Measurements from ENCODE around the gene GDNF. TPM values are rescaled to one million over a fixed set of nuclear protein-coding genes. Genes with fewer than 3 reads are reported as not detected.
"Not testable (repeated sequence)": the region's sequence is repeated elsewhere in the genome, so short reads cannot be mapped to it uniquely, and the experiment has no call there.

GDNF gene
- total and polyA plus RNA-seq, 5 donors from 2014 or later, result not detected

- H3K36me3 ChIP-seq (ENCODE audit: control insufficient read depth, insufficient read depth, low read length), result no peaks in the 10 kb centered on the region
- H3K27ac Mint-ChIP-seq, result no peak overlapping the region
- peaks cover 9% of the 10 kb centered on the region for H3K27me3 Mint-ChIP-seq
- H3K4me3 ChIP-seq (ENCODE audit: low read depth, low read length), result no peak overlapping the region
- H3K9me3 Mint-ChIP-seq, result peaks cover 0 to 14% (median 3%) of the 10 kb centered on the region in 7 donors
- H3K27ac ChIP-seq (ENCODE audit: insufficient read depth, low read length, poor library complexity, severe bottlenecking), result no peak overlapping the region
- DNase-seq, result no peak
- no peaks in the 10 kb centered on the region for H3K4me1 ChIP-seq (ENCODE audit: control insufficient read depth, insufficient read depth, low read length, poor library complexity, severe bottlenecking)
- H3K9me3 ChIP-seq (ENCODE audit: control insufficient read depth in 2 of 2, low read length in 2 of 2), result no peaks in the 10 kb centered on the region
- ATAC-seq (ENCODE audit: low read depth in 2 of 2), result no peak
- no peaks in the 10 kb centered on the region for H3K4me1 Mint-ChIP-seq
- no peak overlapping the region for H3K4me3 Mint-ChIP-seq
- H3K36me3 Mint-ChIP-seq, result no peaks in the 10 kb centered on the region
- H3K27me3 ChIP-seq (ENCODE audit: control insufficient read depth, insufficient read depth, low read length), result no peaks in the 10 kb centered on the region
These were observed 52.1 kb downstream of the GDNF start for GRCh38 chr5:37787742-37788141.

GRCh38 chr5:37786862-37787519 is 52.9 kb downstream of the GDNF start:
- peaks cover 0 to 9% (median 2%) of the 10 kb centered on the region in 7 donors for H3K9me3 Mint-ChIP-seq
- H3K36me3 Mint-ChIP-seq, result no peaks in the 10 kb centered on the region
- DNase-seq, result no peak
- Histone ChIP-seq H3K27me3 (ENCODE audit: control insufficient read depth, insufficient read depth, low read length) (no peaks in the 10 kb centered on the region), H3K9me3 (ENCODE audit: control insufficient read depth in 2 of 2, low read length in 2 of 2) (no peaks in the 10 kb centered on the region), H3K4me3 (ENCODE audit: low read depth, low read length) (no peak overlapping the region), H3K4me1 (ENCODE audit: control insufficient read depth, insufficient read depth, low read length, poor library complexity, severe bottlenecking) (no peaks in the 10 kb centered on the region), H3K27ac (ENCODE audit: insufficient read depth, low read length, poor library complexity, severe bottlenecking) (no peak overlapping the region), H3K36me3 (ENCODE audit: control insufficient read depth, insufficient read depth, low read length) (no peaks in the 10 kb centered on the region)
- no peak overlapping the region for H3K4me3 Mint-ChIP-seq
- peaks cover 9% of the 10 kb centered on the region for H3K27me3 Mint-ChIP-seq
- ATAC-seq (ENCODE audit: low read depth in 2 of 2), result no peak
- no peaks in the 10 kb centered on the region for H3K4me1 Mint-ChIP-seq
- no peak overlapping the region for H3K27ac Mint-ChIP-seq

- H3K36me3 ChIP-seq (ENCODE audit: control insufficient read depth, insufficient read depth, low read length), result no peaks in the 10 kb centered on the region
- DNase-seq (no peak), ATAC-seq (ENCODE audit: low read depth in 2 of 2) (no peak)
- no peak overlapping the region for H3K27ac ChIP-seq (ENCODE audit: insufficient read depth, low read length, poor library complexity, severe bottlenecking)
- Mint-ChIP-seq H3K27ac (no peak overlapping the region), H3K4me3 (no peak overlapping the region), H3K4me1 (no peaks in the 10 kb centered on the region), H3K27me3 (peaks cover 9% of the 10 kb centered on the region), H3K36me3 (no peaks in the 10 kb centered on the region), H3K9me3 (peaks cover 0 to 5% (median 0%) of the 10 kb centered on the region in 7 donors)
- no peaks in the 10 kb centered on the region for H3K27me3 ChIP-seq (ENCODE audit: control insufficient read depth, insufficient read depth, low read length)
- no peak overlapping the region for H3K4me3 ChIP-seq (ENCODE audit: low read depth, low read length)
- H3K4me1 ChIP-seq (ENCODE audit: control insufficient read depth, insufficient read depth, low read length, poor library complexity, severe bottlenecking), result no peaks in the 10 kb centered on the region
- no peaks in the 10 kb centered on the region for H3K9me3 ChIP-seq (ENCODE audit: control insufficient read depth in 2 of 2, low read length in 2 of 2)
These were observed 53.4 kb downstream of the GDNF start for GRCh38 chr5:37786416-37786815.

DNA sequence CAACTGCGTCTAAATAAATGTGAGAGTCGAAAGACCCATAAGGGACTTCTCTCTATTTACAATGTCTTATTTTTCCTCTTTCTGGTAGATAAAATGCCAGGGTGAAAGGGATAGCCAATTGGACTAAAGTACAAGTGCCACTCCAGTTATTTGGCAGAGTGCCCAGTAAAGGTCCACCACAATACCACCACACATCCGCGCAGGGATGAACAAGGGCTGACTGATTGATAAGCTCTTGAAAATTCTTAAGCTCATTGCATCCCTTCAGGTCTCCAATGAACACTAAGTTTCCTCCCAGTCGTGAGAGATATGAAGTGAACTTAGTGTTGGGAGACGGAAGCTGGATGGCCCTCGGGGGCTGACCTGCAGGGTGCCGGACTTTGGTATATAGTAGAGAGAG is 58.4 kb downstream of the GDNF start:
- H3K4me1 ChIP-seq (ENCODE audit: control insufficient read depth, insufficient read depth, low read length, poor library complexity, severe bottlenecking); H3K27me3 ChIP-seq (ENCODE audit: control insufficient read depth, insufficient read depth, low read length); H3K4me3 Mint-ChIP-seq; H3K27ac ChIP-seq (ENCODE audit: insufficient read depth, low read length, poor library complexity, severe bottlenecking); H3K36me3 Mint-ChIP-seq; H3K4me3 ChIP-seq (ENCODE audit: low read depth, low read length); H3K4me1 Mint-ChIP-seq; H3K36me3 ChIP-seq (ENCODE audit: control insufficient read depth, insufficient read depth, low read length); H3K27me3 Mint-ChIP-seq; ATAC-seq (ENCODE audit: low read depth in 2 of 2); DNase-seq; H3K9me3 ChIP-seq (ENCODE audit: control insufficient read depth in 2 of 2, low read length in 2 of 2); H3K27ac Mint-ChIP-seq; H3K9me3 Mint-ChIP-seq: not testable (repeated sequence)

GRCh38 chr5:37777432-37778130 is 62.3 kb downstream of the GDNF start:
- DNase-seq, result no peak
- no peaks in the 10 kb centered on the region for H3K36me3 Mint-ChIP-seq

DNA sequence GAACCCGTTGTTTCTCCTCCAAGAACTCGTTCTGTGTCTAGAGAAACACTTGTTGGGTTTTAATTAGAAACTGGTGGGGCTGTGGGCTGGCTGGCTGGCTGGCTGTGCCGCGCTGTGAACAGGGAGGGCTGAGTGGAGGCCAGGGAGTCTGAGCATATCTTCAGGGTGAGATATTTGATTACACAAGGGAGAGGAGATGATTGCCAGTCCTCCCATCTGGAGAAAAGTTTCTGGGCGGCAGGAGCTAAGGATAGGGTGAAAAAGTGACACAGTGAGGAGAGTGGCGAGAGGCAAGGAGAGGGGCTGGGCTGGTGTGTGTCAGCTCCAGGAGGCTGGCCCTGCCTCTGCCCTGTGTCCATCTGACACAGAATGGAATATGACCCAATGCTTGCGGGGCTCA is 63.0 kb downstream of the GDNF start:
- Mint-ChIP-seq H3K36me3 (no peaks in the 10 kb centered on the region), H3K27ac (no peak overlapping the region), H3K4me1 (no peaks in the 10 kb centered on the region), H3K27me3 (no peaks in the 10 kb centered on the region), H3K9me3 (peaks cover 0 to 18% (median 4%) of the 10 kb centered on the region in 7 donors), H3K4me3 (peak overlapping the region in 1 of 4 donors; percentile 8)
- no peaks in the 10 kb centered on the region for H3K27me3 ChIP-seq (ENCODE audit: control insufficient read depth, insufficient read depth, low read length)
- DNase-seq, result no peak
- H3K4me1 ChIP-seq (ENCODE audit: control insufficient read depth, insufficient read depth, low read length, poor library complexity, severe bottlenecking), result no peaks in the 10 kb centered on the region
- H3K4me3 ChIP-seq (ENCODE audit: low read depth, low read length), result no peak overlapping the region
- H3K9me3 ChIP-seq (ENCODE audit: control insufficient read depth in 2 of 2, low read length in 2 of 2), result peaks cover 3 to 9% of the 10 kb centered on the region in 2 experiments
- ATAC-seq (ENCODE audit: low read depth in 2 of 2), result no peak
- H3K27ac ChIP-seq (ENCODE audit: insufficient read depth, low read length, poor library complexity, severe bottlenecking), result no peak overlapping the region
- H3K36me3 ChIP-seq (ENCODE audit: control insufficient read depth, insufficient read depth, low read length), result no peaks in the 10 kb centered on the region

More at GRCh38 chr5:37777432-37778130, 62.3 kb downstream of the GDNF start:
- Mint-ChIP-seq H3K9me3 (peaks cover 0 to 18% (median 4%) of the 10 kb centered on the region in 7 donors), H3K4me1 (no peaks in the 10 kb centered on the region), H3K27me3 (no peaks in the 10 kb centered on the region), H3K4me3 (no peak overlapping the region), H3K27ac (no peak overlapping the region)
- Histone ChIP-seq H3K9me3 (ENCODE audit: control insufficient read depth in 2 of 2, low read length in 2 of 2) (peaks cover 3 to 9% of the 10 kb centered on the region in 2 experiments), H3K27me3 (ENCODE audit: control insufficient read depth, insufficient read depth, low read length) (no peaks in the 10 kb centered on the region), H3K4me1 (ENCODE audit: control insufficient read depth, insufficient read depth, low read length, poor library complexity, severe bottlenecking) (no peaks in the 10 kb centered on the region), H3K36me3 (ENCODE audit: control insufficient read depth, insufficient read depth, low read length) (no peaks in the 10 kb centered on the region), H3K27ac (ENCODE audit: insufficient read depth, low read length, poor library complexity, severe bottlenecking) (no peak overlapping the region), H3K4me3 (ENCODE audit: low read depth, low read length) (no peak overlapping the region)
- ATAC-seq (ENCODE audit: low read depth in 2 of 2), result no peak

DNA sequence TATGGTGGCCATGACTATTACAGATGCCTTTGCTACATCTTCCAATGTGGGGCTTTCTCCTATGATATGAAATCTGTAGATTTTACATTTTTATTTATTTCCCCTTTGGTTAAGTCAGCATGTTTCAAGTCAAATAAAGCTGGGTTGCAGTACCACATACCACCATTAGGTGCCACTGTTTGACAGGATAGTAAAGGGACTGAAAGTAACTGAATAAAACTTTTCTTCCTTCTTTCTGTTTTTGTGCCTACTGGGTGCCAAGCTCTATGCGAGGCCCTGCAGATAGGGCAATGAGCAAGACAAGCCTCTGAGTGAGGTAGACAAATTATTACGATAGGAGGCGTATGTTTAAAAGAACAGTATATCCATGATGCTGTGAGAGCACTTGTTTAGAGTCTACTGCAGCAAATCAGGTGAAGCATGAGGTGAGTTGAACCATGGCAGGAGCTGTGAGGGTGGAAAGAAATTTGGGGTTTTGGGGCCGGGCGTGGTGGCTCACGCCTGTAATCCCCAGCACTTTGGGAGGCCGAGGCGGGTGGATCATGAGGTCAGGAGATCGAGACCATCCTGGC is 64.8 kb downstream of the GDNF start:
- Mint-ChIP-seq H3K4me3 (no peak overlapping the region), H3K27me3 (peaks cover 6% of the 10 kb centered on the region), H3K36me3 (no peaks in the 10 kb centered on the region), H3K27ac (no peak overlapping the region), H3K9me3 (peaks cover 0 to 18% (median 5%) of the 10 kb centered on the region in 7 donors), H3K4me1 (no peaks in the 10 kb centered on the region)
- no peaks in the 10 kb centered on the region for H3K4me1 ChIP-seq (ENCODE audit: control insufficient read depth, insufficient read depth, low read length, poor library complexity, severe bottlenecking)
- no peak overlapping the region for H3K4me3 ChIP-seq (ENCODE audit: low read depth, low read length)
- H3K9me3 ChIP-seq (ENCODE audit: control insufficient read depth in 2 of 2, low read length in 2 of 2), result peaks cover 3 to 9% of the 10 kb centered on the region in 2 experiments
- DNase-seq, result peak in 1 of 3 donors; percentile 35
- H3K27ac ChIP-seq (ENCODE audit: insufficient read depth, low read length, poor library complexity, severe bottlenecking), result no peak overlapping the region
- ATAC-seq (ENCODE audit: low read depth in 2 of 2), result no peak
- H3K27me3 ChIP-seq (ENCODE audit: control insufficient read depth, insufficient read depth, low read length), result no peaks in the 10 kb centered on the region
- H3K36me3 ChIP-seq (ENCODE audit: control insufficient read depth, insufficient read depth, low read length), result no peaks in the 10 kb centered on the region
